Pancreas (tissue), 10 donors: ENCODE measurements around the gene PIKFYVE. TPM values are rescaled to one million over a fixed set of nuclear protein-coding genes. Genes with fewer than 3 reads are reported as not detected.
"Not testable (repeated sequence)": the region's sequence is repeated elsewhere in the genome, so short reads cannot be mapped to it uniquely, and the experiment has no call there.

Experiments used
- ATAC-seq, 4 donors: fragments of 200-7000 bp; cut with Tn5 transposase; one replicate each; pipeline versions ENCODE4 v1.8.0 to v1.9.1; 2020; ENCODE audit warnings: mild to moderate bottlenecking in 4 of 4, moderate library complexity in 4 of 4
- DNase-seq, 6 donors: peaks; one replicate each; pipeline ENCODE4 v3.0.0-alpha.2; 2020
- FAIRE-seq: peaks from 2 replicates; lab custom pipeline; 2012; peaks lifted over from hg19 to GRCh38; lab: Jason Lieb, UNC
- H3K27ac ChIP-seq, 4 donors: fragments of 200-600 bp; sonication (generic); 1 replicate in 3 of 4; 2 replicates in 1 of 4; pipeline versions ENCODE4 v1.5.0 to v1.8.0; 2020
- H3K27me3 ChIP-seq, 4 donors: fragments of 200-600 bp; one replicate each; pipeline ENCODE4 v1.8.0; 2021
- H3K36me3 ChIP-seq, 3 donors: fragments of 200-600 bp; sonication (generic) in 1 of 3; one replicate each; pipeline versions ENCODE4 v1.5.0 to v1.8.0; 2020 to 2021
- H3K4me1 ChIP-seq, 3 donors: fragments of 200-600 bp; one replicate each; pipeline ENCODE4 v1.8.0; 2021
- H3K4me3 ChIP-seq, 4 donors: fragments of 200-600 bp; sonication (generic) in 2 of 4; one replicate each; pipeline versions ENCODE4 v1.5.0 to v1.8.0; 2020 to 2021
- H3K9me3 ChIP-seq, 4 donors: fragments of 200-600 bp; one replicate each; pipeline ENCODE4 v1.8.0; 2021
- WGBS, 2 donors: extraction: QIAGEN DNeasy Blood & Tissue Kit; methylation state at CpG; one replicate each; pipeline ENCODE4 v1.1.7; 2013; 5-methylcytosine and 5-hydroxymethylcytosine counted together
- intact Hi-C, 3 donors: fragments of 100-400 bp; cut with DNase I; formaldehyde crosslinking; loops; one replicate each; pipeline versions ENCODE4 v1.11.1 to v1.14.2; 2022
- polyA plus RNA-seq, 2 donors: library from polyadenylated mRNA; stranded (reverse); fragments of 200-250 nt; gene quantifications; one replicate each; pipeline ENCODE4 v1.2.3, GENCODE V29; 2013
- total RNA-seq, 6 donors: library from RNA; stranded (reverse); fragmentation: NEBNext Ultra II Directional in 4 of 6; extraction: Animal tissue kit (Norgen Biotek cat#: 25700) in 4 of 6; gene quantifications; one replicate each; pipeline versions ENCODE4 v1.2.1 to v1.2.4, GENCODE V29; 2021 to 2023
- TF ChIP-seq, protein P1 (sequence below), 4 donors: fragments of 200-600 bp; sonication (generic) in 3 of 4; IDR thresholded peaks; one replicate each; pipeline versions ENCODE4 v1.5.0 to v1.8.0; 2021; ENCODE audit warnings: antibody characterized with exemption in 4 of 4
- donor health status: healthy with polysubstance abuse.
- donor health status: DM: no; HTN: no; CAD: no; lungs with moderate emphysema.
- donor health status: DM: no; HTN: no; CAD: no.
- donor health status: control.
- donor health status: control.
- donor health status: Bipolar disorder and iron deficiency.
- donor health status: DM: yes; HTN: yes; CAD: no.
- donor health status: DM: no; HTN: no; CAD: no.
- donor health status: DM: no; HTN: no; CAD: no.
- donor health status: DM: yes; HTN: yes; CAD: no.

Gene PIKFYVE
- total and polyA plus RNA-seq, 8 donors = 6.0 to 16.1 (median 13.3) TPM

DNA sequence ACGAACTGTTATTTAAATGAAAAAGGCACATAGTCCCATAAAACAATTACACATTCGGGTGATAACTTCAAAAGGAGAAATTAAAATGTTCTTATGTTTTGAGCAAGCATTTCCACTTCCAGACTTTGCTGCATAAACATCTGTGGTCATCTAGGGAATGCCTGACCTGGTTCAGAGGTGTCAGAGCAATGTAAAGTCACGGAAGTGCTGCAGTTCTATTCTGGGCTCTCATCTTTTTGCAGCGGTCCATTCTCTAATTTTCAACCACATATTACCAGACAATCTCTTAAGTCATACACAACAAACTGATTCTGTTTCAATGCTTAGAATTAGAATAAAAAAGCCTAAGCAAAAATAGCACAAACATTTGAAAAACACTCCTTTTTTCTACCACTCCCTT lies 118.6 kb downstream of the PIKFYVE start:
- intact Hi-C loops = no loop called here
- Histone ChIP-seq H3K27me3 (no peaks in the 10 kb centered on the region), H3K36me3 (no peaks in the 10 kb centered on the region), H3K27ac (no peak overlapping the region), H3K4me1 (no peaks in the 10 kb centered on the region), H3K4me3 (no peak overlapping the region), H3K9me3 (no peaks in the 10 kb centered on the region)
- DNase-seq (no peak), FAIRE-seq (no peak), ATAC-seq (no peak)
- WGBS, 2 donors = 83 to 92% methylated on average over 4 of the region's 4 CpGs
- TF ChIP-seq, protein P1, sequence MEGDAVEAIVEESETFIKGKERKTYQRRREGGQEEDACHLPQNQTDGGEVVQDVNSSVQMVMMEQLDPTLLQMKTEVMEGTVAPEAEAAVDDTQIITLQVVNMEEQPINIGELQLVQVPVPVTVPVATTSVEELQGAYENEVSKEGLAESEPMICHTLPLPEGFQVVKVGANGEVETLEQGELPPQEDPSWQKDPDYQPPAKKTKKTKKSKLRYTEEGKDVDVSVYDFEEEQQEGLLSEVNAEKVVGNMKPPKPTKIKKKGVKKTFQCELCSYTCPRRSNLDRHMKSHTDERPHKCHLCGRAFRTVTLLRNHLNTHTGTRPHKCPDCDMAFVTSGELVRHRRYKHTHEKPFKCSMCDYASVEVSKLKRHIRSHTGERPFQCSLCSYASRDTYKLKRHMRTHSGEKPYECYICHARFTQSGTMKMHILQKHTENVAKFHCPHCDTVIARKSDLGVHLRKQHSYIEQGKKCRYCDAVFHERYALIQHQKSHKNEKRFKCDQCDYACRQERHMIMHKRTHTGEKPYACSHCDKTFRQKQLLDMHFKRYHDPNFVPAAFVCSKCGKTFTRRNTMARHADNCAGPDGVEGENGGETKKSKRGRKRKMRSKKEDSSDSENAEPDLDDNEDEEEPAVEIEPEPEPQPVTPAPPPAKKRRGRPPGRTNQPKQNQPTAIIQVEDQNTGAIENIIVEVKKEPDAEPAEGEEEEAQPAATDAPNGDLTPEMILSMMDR (IDR thresholded peaks at IDR 0.05) = no peak

DNA sequence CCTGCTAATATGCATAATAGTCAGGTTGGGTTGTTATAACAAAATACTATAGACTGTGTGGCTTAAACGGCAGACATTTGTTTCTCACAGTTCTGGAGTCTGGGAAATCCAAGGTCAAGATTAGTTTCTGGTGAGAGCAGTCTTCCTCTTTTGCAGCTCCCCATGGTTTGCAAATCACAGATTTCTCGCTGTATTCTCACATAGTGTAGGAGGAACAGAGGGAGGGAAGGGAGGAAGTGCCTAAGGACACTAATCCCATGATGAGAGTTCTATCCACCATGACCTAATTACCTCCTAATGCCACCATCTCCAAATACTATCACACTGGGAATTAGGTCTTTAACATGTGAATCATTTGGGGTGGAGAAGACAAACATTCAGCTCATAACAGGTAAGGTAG lies 120.5 kb downstream of the PIKFYVE start:
- H3K4me1 ChIP-seq = no peaks in the 10 kb centered on the region
- 36 to 45% methylated on average over 2 of the region's 2 CpGs for WGBS, 2 donors
- no peak for ATAC-seq
- no peaks in the 10 kb centered on the region for H3K27me3 ChIP-seq
- H3K4me3 ChIP-seq = no peak overlapping the region
- H3K27ac ChIP-seq = no peak overlapping the region
- DNase-seq = no peak
- intact Hi-C loops = no loop called here
- FAIRE-seq = no peak
- no peaks in the 10 kb centered on the region for H3K9me3 ChIP-seq
- H3K36me3 ChIP-seq = no peaks in the 10 kb centered on the region
- TF ChIP-seq, protein P1 (IDR thresholded peaks at IDR 0.05) = no peak

DNA sequence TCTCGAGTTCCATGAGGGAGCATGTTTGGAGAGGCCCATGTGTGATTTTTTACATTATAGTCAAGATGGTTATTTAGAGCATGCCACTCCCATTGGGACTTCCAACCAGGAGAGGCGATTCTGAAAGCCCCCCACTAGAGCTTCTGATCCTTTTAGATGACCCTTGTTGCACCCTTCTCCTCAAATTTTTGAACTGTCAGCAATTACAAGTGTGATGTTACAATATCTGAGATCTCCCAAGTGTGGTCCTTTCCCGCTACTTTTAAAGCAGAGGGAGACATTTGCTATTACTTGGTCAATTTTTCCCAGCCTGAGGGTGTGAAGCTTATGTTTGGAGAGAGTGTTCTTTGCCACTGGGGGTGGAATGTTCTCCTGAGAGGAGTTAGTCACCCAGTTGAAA lies 123.9 kb downstream of the PIKFYVE start:
- TF ChIP-seq, protein P1 (IDR thresholded peaks at IDR 0.05) = no peak
- no peaks in the 10 kb centered on the region for H3K36me3 ChIP-seq
- H3K4me1 ChIP-seq = no peaks in the 10 kb centered on the region
- FAIRE-seq (no peak), DNase-seq (no peak), ATAC-seq (no peak)
- no peak overlapping the region for H3K27ac ChIP-seq
- peaks cover 0 to 5% (median 0%) of the 10 kb centered on the region in 4 donors for H3K9me3 ChIP-seq
- 85 to 95% methylated on average over 3 of the region's 3 CpGs for WGBS, 2 donors
- intact Hi-C loops = no loop called here
- no peaks in the 10 kb centered on the region for H3K27me3 ChIP-seq
- no peak overlapping the region for H3K4me3 ChIP-seq

DNA sequence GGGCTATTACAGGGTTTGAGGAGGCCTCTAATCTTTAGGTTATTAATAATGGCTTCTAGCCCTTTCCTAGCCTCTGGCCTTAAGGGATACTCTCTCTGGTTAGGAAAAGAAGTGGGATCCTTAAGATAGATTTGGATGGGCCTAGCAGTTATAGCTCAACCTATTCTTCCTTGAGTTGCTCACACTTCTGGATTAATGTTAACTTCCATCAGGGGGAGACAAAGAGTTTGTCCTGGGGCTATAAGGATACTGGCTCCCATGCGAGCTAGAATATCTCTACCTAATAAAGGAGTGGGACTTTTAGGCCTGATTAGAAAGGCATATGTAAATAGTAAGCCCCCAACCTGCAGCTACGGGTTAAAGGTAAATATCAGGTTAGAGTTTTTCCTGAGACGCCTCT lies 126.2 kb downstream of the PIKFYVE start:
- H3K4me1 ChIP-seq = no peaks in the 10 kb centered on the region
- ATAC-seq (no peak), FAIRE-seq (no peak), DNase-seq (no peak)
- peaks cover 0 to 5% (median 0%) of the 10 kb centered on the region in 4 donors for H3K9me3 ChIP-seq
- no peaks in the 10 kb centered on the region for H3K27me3 ChIP-seq
- no peak overlapping the region for H3K27ac ChIP-seq
- whole genome bisulfite sequencing, 2 donors = 79 to 87% methylated on average over 3 of the region's 3 CpGs
- intact Hi-C loops = no loop called here
- no peak overlapping the region for H3K4me3 ChIP-seq
- TF ChIP-seq, protein P1 (IDR thresholded peaks at IDR 0.05) = no peak
- no peaks in the 10 kb centered on the region for H3K36me3 ChIP-seq

DNA sequence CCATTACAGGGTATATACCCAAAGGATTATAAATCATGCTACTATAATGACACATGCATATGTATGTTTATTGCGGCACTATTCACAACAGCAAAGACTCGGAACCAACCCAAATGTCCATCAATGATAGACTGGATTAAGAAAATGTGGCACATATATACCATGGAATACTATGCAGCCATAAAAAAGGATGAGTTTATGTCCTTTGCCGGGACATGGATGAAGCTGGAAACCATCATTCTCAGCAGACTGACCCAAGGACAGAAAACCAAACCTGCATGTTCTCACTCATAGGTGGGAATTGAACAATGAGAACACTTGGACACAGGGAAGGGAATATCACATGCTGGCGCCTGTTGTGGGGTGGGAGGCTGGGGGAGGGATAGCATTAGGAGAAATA lies 130.7 kb downstream of the PIKFYVE start:
- FAIRE-seq, intact Hi-C loops: not testable (repeated sequence)

More for the DNA sequence above, 130.7 kb downstream of the PIKFYVE start:
- H3K36me3 ChIP-seq, H3K4me3 ChIP-seq, H3K9me3 ChIP-seq, H3K4me1 ChIP-seq, H3K27me3 ChIP-seq, ATAC-seq, H3K27ac ChIP-seq, DNase-seq: not testable (repeated sequence)
- WGBS, 2 donors = 94 to 96% methylated on average over 4 of the region's 4 CpGs
